SW480 (cell line): ENCODE measurements around the gene MXRA7.

Experiments used
- DNase-seq: peaks from one replicate; pipeline ENCODE4 v3.0.0-alpha.2; 2016; ENCODE audit warnings: low spot score

MXRA7 gene

GRCh38 chr17:76696763-76697701 is 13.7 kb downstream of the MXRA7 start:
- no peak for DNase-seq

GRCh38 chr17:76695059-76695831 is 15.5 kb downstream of the MXRA7 start:
- no peak for DNase-seq

GRCh38 chr17:76691379-76692191 is 19.2 kb downstream of the MXRA7 start:
- no peak for DNase-seq

- no peak for DNase-seq
These were observed 20.0 kb downstream of the MXRA7 start for GRCh38 chr17:76690596-76691280.

GRCh38 chr17:76689859-76690258 is 20.9 kb downstream of the MXRA7 start:
- no peak for DNase-seq

- no peak for DNase-seq
These were observed 22.6 kb downstream of the MXRA7 start for GRCh38 chr17:76688165-76688622.

GRCh38 chr17:76687298-76688164 is 23.2 kb downstream of the MXRA7 start:
- no peak for DNase-seq

GRCh38 chr17:76686538-76687297 is 24.0 kb downstream of the MXRA7 start:
- no peak for DNase-seq

- DNase-seq = no peak
These were observed 24.9 kb downstream of the MXRA7 start for GRCh38 chr17:76685846-76686245.

GRCh38 chr17:76685366-76685765 is 25.4 kb downstream of the MXRA7 start:
- no peak for DNase-seq

- no peak for DNase-seq
These were observed 26.0 kb downstream of the MXRA7 start for GRCh38 chr17:76684756-76685155.

- DNase-seq = no peak
These were observed 26.6 kb downstream of the MXRA7 start for GRCh38 chr17:76683921-76684745.

GRCh38 chr17:76683011-76683755 is 27.6 kb downstream of the MXRA7 start:
- DNase-seq = no peak

- peak; percentile 44 for DNase-seq
These were observed 28.5 kb downstream of the MXRA7 start for GRCh38 chr17:76682296-76682695.

GRCh38 chr17:76681222-76682137 is 29.3 kb downstream of the MXRA7 start:
- peak; percentile 53 for DNase-seq

- no peak for DNase-seq
These were observed 31.5 kb downstream of the MXRA7 start for GRCh38 chr17:76679239-76679638.

GRCh38 chr17:76678330-76678729 is 32.4 kb downstream of the MXRA7 start:
- peak; percentile 43 for DNase-seq
